GM10266 (cell line): Measurements from ENCODE around the gene FOXL2NB.

Experiments used
- DNase-seq: peaks from one replicate; pipeline ENCODE4 v3.0.0; 2012; ENCODE audit errors: extremely low spot score
- TF ChIP-seq, protein P1 (sequence below): IDR thresholded peaks from 2 replicates; pipeline ENCODE4 v1.5.1; 2012; ENCODE audit warnings: mild to moderate bottlenecking, low read depth; ENCODE audit not compliant: control insufficient read depth, insufficient read depth; ENCODE audit errors: missing control alignments

The FOXL2NB gene

DNA sequence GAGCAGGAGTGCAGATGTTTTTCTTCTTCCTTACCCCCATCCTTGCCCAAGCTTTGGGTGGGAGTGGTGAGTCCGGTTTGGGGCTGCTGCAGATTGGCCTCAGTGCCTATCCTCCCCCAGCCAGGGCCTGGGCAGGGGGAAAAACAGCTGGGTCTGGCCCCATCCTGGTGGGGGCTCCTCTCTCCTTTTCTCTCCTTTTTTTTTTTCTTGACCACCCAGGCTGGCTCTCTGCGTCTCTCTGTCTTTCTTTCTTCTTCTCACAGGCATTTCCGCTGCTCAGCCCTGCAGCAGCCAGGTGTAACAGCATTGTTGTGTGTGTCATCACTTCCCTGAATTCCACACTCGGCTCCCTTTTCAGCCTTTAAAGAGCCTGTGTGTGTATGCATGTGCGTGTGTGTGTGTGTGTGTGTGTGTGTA, 2.0 kb downstream of the FOXL2NB start:
- TF ChIP-seq, protein P1, sequence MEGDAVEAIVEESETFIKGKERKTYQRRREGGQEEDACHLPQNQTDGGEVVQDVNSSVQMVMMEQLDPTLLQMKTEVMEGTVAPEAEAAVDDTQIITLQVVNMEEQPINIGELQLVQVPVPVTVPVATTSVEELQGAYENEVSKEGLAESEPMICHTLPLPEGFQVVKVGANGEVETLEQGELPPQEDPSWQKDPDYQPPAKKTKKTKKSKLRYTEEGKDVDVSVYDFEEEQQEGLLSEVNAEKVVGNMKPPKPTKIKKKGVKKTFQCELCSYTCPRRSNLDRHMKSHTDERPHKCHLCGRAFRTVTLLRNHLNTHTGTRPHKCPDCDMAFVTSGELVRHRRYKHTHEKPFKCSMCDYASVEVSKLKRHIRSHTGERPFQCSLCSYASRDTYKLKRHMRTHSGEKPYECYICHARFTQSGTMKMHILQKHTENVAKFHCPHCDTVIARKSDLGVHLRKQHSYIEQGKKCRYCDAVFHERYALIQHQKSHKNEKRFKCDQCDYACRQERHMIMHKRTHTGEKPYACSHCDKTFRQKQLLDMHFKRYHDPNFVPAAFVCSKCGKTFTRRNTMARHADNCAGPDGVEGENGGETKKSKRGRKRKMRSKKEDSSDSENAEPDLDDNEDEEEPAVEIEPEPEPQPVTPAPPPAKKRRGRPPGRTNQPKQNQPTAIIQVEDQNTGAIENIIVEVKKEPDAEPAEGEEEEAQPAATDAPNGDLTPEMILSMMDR = no peak
- DNase-seq = no peak

DNA sequence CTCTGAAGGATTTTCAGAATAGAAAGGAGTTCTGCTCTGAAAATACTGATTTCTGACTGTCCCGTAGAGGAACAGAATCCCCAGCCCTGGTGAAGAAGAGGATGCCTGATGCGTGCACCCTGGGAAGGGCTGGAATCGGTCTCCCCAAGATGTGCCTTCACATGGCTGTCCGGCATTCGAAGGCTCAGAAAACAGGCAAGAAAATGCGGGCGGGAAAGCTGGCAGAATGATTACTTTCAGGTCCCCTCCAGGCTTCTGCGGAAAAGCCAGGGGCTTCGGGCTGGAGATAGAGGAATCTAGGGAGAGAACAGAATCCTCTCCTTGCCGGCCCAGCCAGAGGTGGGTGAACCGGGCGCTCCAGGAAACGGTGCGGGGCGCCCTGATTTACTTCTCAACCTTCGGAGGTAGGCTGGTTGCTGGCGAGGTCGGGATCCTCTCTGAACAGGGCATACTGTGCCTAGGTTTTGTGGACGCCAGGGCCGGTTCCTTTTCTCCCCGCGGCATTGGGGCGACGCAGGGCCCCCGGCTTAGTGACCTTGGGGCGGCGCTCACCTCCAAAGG, 2.5 kb downstream of the FOXL2NB start:
- no peak for DNase-seq
- TF ChIP-seq, protein P1 = no peak

DNA sequence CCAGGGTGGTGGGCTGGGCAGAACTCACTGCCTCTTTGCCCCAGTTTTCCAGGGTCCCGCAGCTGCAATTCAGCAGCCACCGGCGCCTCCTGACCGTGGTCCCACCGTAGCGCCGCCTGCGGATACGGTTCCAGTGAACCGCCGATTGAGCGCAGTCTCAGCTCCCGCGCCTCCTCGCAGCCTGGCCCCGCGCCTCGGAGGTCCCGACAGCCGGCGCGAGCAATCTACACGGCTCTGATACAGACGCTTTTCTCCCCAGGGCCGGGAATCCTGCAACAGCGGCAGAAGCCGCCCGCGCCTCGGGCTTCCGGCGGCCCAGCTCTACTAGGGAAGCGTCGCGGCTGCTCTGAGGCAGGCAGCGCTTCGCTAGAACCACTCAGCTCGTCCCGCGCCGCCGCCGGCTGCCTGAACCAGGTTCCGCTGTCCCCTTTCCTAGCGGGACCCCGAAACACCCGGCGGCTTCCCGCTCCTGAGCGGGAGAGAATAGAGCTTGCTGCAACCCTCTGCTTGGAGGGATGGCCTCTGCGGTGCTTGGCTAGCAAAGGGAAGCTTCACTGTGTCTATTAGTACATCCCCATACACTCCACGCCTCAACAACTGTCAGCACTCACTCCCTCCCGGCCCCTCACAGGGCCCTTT, 3.1 kb downstream of the FOXL2NB start:
- DNase-seq = no peak
- TF ChIP-seq, protein P1 = no peak

- DNase-seq = no peak
Measured at GRCh38 chr3:138950701-138951100, 3.7 kb downstream of the FOXL2NB start.

GRCh38 chr3:138960417-138960852, 13.4 kb downstream of the FOXL2NB start:
- DNase-seq = no peak
- TF ChIP-seq, protein P1 = no peak

More at GRCh38 chr3:138950701-138951100, 3.7 kb downstream of the FOXL2NB start:
- TF ChIP-seq, protein P1 = no peak

DNA sequence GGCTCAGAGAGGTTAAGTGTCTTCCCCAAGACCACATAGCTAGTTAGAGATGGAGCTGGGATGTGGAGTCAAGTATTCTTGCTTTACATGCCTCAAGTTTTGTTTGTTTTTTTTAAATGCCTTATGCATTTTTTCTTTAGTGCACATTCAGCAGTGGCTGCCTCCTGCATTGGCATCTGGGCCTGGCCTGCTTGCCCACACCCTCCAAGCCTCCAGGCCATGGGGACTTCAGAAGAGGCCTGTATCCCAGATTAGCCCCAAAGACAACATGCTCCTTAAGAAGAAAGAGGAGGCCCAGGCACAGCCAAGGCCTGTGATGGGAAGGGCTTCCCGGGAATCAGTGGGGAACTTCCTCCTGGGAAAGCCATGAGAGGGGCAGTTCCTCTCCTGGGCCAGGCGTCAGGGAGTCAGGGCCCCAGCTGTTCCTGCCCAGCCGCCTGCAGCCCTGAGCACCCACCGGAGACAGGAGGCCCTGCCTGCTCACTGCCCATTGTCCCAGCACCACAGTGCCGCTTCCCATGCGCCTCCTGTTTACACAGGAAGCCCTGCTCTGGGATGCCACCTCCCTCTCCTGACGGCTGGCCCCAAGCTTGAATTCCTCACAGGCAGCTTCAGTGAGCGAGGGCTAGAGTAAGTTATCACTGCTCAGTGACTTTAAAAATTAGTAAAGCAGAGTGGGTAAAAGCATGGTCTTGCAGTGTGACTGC, 16.0 kb downstream of the FOXL2NB start:
- TF ChIP-seq, protein P1 = no peak
- no peak for DNase-seq

DNA sequence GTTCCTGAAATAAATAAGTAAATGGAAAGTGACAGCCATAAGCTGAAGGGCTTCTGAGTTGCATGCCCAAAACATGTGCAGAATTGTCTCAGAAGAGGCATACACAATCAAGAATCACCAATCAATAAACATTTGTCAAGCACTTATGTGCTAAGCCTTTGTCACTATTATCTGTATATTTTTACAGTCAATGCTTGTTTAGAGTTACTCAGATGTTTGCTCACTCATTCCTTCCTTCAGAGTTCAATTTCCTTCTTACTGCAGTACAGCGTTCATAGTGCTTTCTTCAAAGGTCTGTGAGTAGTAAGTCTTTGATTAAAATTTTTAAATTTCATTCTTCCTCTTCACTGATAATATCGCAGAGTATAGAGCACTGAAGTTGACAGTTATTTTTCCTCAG, 17.2 kb downstream of the FOXL2NB start:
- TF ChIP-seq, protein P1 = no peak
- DNase-seq = no peak
